ENCODE data around the gene IGLL5. TPM values are rescaled to one million over a fixed set of nuclear protein-coding genes. Genes with fewer than 3 reads are reported as not detected.
A peak's percentile ranks its signal among the peaks of the same experiment; 100 is the strongest.

IGLL5 gene
- total RNA-seq, 1 donor from 2014 or later = not detected

GRCh38 chr22:22930571-22931556 is 43.2 kb downstream of the IGLL5 start:
- intact Hi-C loops (cut with micrococcal nuclease) = no loop called here
- Mint-ChIP-seq H3K4me3 (no peak overlapping the region), H3K9me3 (no peaks in the 10 kb centered on the region)

GRCh38 chr22:22931557-22932270 is 44.1 kb downstream of the IGLL5 start:
- H3K27ac Mint-ChIP-seq = no peak overlapping the region
- no peaks in the 10 kb centered on the region for H3K27me3 Mint-ChIP-seq
- peaks cover 48% of the 10 kb centered on the region for H3K4me1 Mint-ChIP-seq
- intact Hi-C loops (cut with micrococcal nuclease) = no loop called here
- DNase-seq = no peak
- H3K36me3 Mint-ChIP-seq (ENCODE audit: low read depth) = no peaks in the 10 kb centered on the region
- no peak overlapping the region for H3K4me3 Mint-ChIP-seq
- H3K9me3 Mint-ChIP-seq = no peaks in the 10 kb centered on the region

More at GRCh38 chr22:22930571-22931556, 43.2 kb downstream of the IGLL5 start:
- peaks cover 48% of the 10 kb centered on the region for H3K4me1 Mint-ChIP-seq
- H3K27me3 Mint-ChIP-seq = no peaks in the 10 kb centered on the region
- no peak for DNase-seq
- H3K27ac Mint-ChIP-seq = no peak overlapping the region
- H3K36me3 Mint-ChIP-seq (ENCODE audit: low read depth) = no peaks in the 10 kb centered on the region

GRCh38 chr22:22932512-22932941 is 44.9 kb downstream of the IGLL5 start:
- Mint-ChIP-seq H3K4me3 (no peak overlapping the region), H3K4me1 (peaks cover 42% of the 10 kb centered on the region), H3K9me3 (no peaks in the 10 kb centered on the region), H3K27me3 (peaks cover 3% of the 10 kb centered on the region), H3K36me3 (ENCODE audit: low read depth) (no peaks in the 10 kb centered on the region), H3K27ac (no peak overlapping the region)
- DNase-seq = no peak
- intact Hi-C loops (cut with micrococcal nuclease) = no loop called here

GRCh38 chr22:22933100-22933806 is 45.6 kb downstream of the IGLL5 start:
- no peak overlapping the region for H3K27ac Mint-ChIP-seq
- peaks cover 40% of the 10 kb centered on the region for H3K4me1 Mint-ChIP-seq
- H3K36me3 Mint-ChIP-seq (ENCODE audit: low read depth) = no peaks in the 10 kb centered on the region
- H3K27me3 Mint-ChIP-seq = peaks cover 8% of the 10 kb centered on the region
- no peaks in the 10 kb centered on the region for H3K9me3 Mint-ChIP-seq
- H3K4me3 Mint-ChIP-seq = no peak overlapping the region
- no peak for DNase-seq
- intact Hi-C loops (cut with micrococcal nuclease) = no loop called here

GRCh38 chr22:22933807-22934542 is 46.4 kb downstream of the IGLL5 start:
- Mint-ChIP-seq H3K36me3 (ENCODE audit: low read depth) (no peaks in the 10 kb centered on the region), H3K4me1 (peaks cover 32% of the 10 kb centered on the region), H3K9me3 (no peaks in the 10 kb centered on the region), H3K4me3 (no peak overlapping the region), H3K27me3 (peaks cover 10% of the 10 kb centered on the region), H3K27ac (peak overlapping the region; percentile 56)
- intact Hi-C loops (cut with micrococcal nuclease) = no loop called here
- DNase-seq = no peak

GRCh38 chr22:22934543-22935055 is 47.0 kb downstream of the IGLL5 start:
- peaks cover 26% of the 10 kb centered on the region for H3K4me1 Mint-ChIP-seq
- intact Hi-C loops (cut with micrococcal nuclease) = no loop called here
- peak overlapping the region; percentile 45 for H3K27ac Mint-ChIP-seq
- H3K36me3 Mint-ChIP-seq (ENCODE audit: low read depth) = no peaks in the 10 kb centered on the region
- H3K4me3 Mint-ChIP-seq = no peak overlapping the region
- no peak for DNase-seq
- H3K9me3 Mint-ChIP-seq = no peaks in the 10 kb centered on the region
- H3K27me3 Mint-ChIP-seq = peaks cover 10% of the 10 kb centered on the region

GRCh38 chr22:22935056-22935545 is 47.5 kb downstream of the IGLL5 start:
- H3K9me3 Mint-ChIP-seq = no peaks in the 10 kb centered on the region
- H3K4me1 Mint-ChIP-seq = peaks cover 22% of the 10 kb centered on the region
- no peaks in the 10 kb centered on the region for H3K36me3 Mint-ChIP-seq (ENCODE audit: low read depth)
- H3K27me3 Mint-ChIP-seq = peaks cover 10% of the 10 kb centered on the region
- DNase-seq = no peak
- H3K27ac Mint-ChIP-seq = peak overlapping the region; percentile 16
- intact Hi-C loops (cut with micrococcal nuclease) = no loop called here
- H3K4me3 Mint-ChIP-seq = peak overlapping the region; percentile 11

- intact Hi-C loops (cut with micrococcal nuclease) = no loop called here
- H3K36me3 Mint-ChIP-seq (ENCODE audit: low read depth) = no peaks in the 10 kb centered on the region
- peak overlapping the region; percentile 16 for H3K27ac Mint-ChIP-seq
- peaks cover 20% of the 10 kb centered on the region for H3K4me1 Mint-ChIP-seq
- H3K27me3 Mint-ChIP-seq = peaks cover 16% of the 10 kb centered on the region
- H3K4me3 Mint-ChIP-seq = peak overlapping the region; percentile 11
- no peak for DNase-seq
- H3K9me3 Mint-ChIP-seq = no peaks in the 10 kb centered on the region
Observed at GRCh38 chr22:22935546-22936157, 48.0 kb downstream of the IGLL5 start.

GRCh38 chr22:22936180-22936914 is 48.7 kb downstream of the IGLL5 start:
- Mint-ChIP-seq H3K4me3 (no peak overlapping the region), H3K36me3 (ENCODE audit: low read depth) (no peaks in the 10 kb centered on the region), H3K9me3 (no peaks in the 10 kb centered on the region), H3K27me3 (peaks cover 16% of the 10 kb centered on the region), H3K27ac (no peak overlapping the region), H3K4me1 (peaks cover 17% of the 10 kb centered on the region)
- no peak for DNase-seq
- intact Hi-C loops (cut with micrococcal nuclease) = no loop called here

- DNase-seq = no peak
- Mint-ChIP-seq H3K4me3 (no peak overlapping the region), H3K9me3 (no peaks in the 10 kb centered on the region), H3K4me1 (peaks cover 15% of the 10 kb centered on the region), H3K27me3 (peaks cover 16% of the 10 kb centered on the region), H3K27ac (no peak overlapping the region), H3K36me3 (ENCODE audit: low read depth) (no peaks in the 10 kb centered on the region)
- intact Hi-C loops (cut with micrococcal nuclease) = no loop called here
Observed at GRCh38 chr22:22936915-22937656, 49.5 kb downstream of the IGLL5 start.

GRCh38 chr22:22937894-22938480 is 50.4 kb downstream of the IGLL5 start:
- Mint-ChIP-seq H3K4me1 (peaks cover 18% of the 10 kb centered on the region), H3K9me3 (no peaks in the 10 kb centered on the region), H3K27ac (no peak overlapping the region), H3K4me3 (no peak overlapping the region), H3K36me3 (ENCODE audit: low read depth) (no peaks in the 10 kb centered on the region), H3K27me3 (peaks cover 16% of the 10 kb centered on the region)
- DNase-seq = no peak
- intact Hi-C loops (cut with micrococcal nuclease) = no loop called here
